IPS DF 19.7 (cell line): ENCODE results near the gene EBP.

Source experiments
- DNase-seq: peaks from one replicate; pipeline ENCODE4 v3.0.0-alpha.2; 2013; ENCODE audit warnings: low read depth, low spot score

EBP gene

DNA sequence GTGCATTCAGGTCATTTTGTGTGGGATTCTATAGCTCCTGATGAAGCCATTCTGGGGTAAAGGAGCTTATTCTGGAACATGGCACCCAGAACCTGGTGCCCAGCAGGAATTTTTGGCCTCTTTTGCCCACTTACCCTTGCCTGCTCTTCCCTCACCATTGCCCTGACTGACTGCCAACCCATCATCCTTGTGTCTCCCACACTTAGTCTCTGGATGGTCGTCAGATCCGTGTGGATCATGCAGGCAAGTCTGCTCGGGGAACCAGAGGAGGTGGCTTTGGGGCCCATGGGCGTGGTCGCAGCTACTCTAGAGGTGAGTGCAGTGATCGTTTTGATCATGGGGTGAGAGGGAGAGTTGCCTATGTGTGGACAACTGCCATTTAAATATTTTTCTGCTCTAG is 54.5 kb downstream of the EBP start:
- no peak for DNase-seq
